H1 (cell line): ENCODE data around the gene NEK3. TPM values are rescaled to one million over a fixed set of nuclear protein-coding genes. Genes with fewer than 3 reads are reported as not detected.

Experiments
- CTCF ChIP-seq, 3 experiments: IDR thresholded peaks; 1 replicate in 2 of 3; 2 replicates in 1 of 3; pipeline versions ENCODE4 v1.5.1 to v1.6.1; 2011; ENCODE audit warnings: low read length in 3 of 3, mild to moderate bottlenecking in 3 of 3, inconsistent platforms in 2 of 3, low read depth in 1 of 3, moderate library complexity in 1 of 3; ENCODE audit not compliant: insufficient read depth in 1 of 3; ENCODE audit errors: control extremely low read depth in 1 of 3
- RNF2 ChIP-seq: fragments of 200-900, 300-1000 bp; sonication (generic); IDR thresholded peaks from 2 replicates; pipeline ENCODE4 v1.7.1; 2016; ENCODE audit warnings: borderline replicate concordance, low read depth, mild to moderate bottlenecking, antibody characterized with exemption, low read length; ENCODE audit not compliant: poor library complexity, severe bottlenecking; ENCODE audit errors: missing control alignments
- SUZ12 ChIP-seq: fragments of 200-600 bp; sonication (generic); IDR thresholded peaks from 2 replicates; pipeline ENCODE4 v1.6.1; 2012; ENCODE audit warnings: mild to moderate bottlenecking, inconsistent platforms, low read length, moderate library complexity, mixed read lengths
- USF2 ChIP-seq: IDR thresholded peaks from 2 replicates; pipeline ENCODE4 v1.6.1; 2011; ENCODE audit warnings: low read length, improper control_type of control experiment
- polyA plus RNA-seq, 7 experiments: library from polyadenylated mRNA; depleted of rRNA in 3 of 7; stranded (reverse) in 5 of 7; unstranded in 2 of 7; fragments of >200 nt in 5 of 7; fragments of 200-250 nt in 2 of 7; gene quantifications; 1 replicate in 5 of 7; 2 replicates in 1 of 7; 4 replicates in 1 of 7; pipeline versions ENCODE4 v1.2.1 to v1.2.3, GENCODE V29; 2011 to 2013; ENCODE audit warnings: missing spikeins in 2 of 7, mixed read lengths in 2 of 7
- total RNA-seq: library from RNA; stranded (reverse); fragmentation: NEBNext Ultra II Directional; extraction: Animal tissue kit (Norgen Biotek cat#: 25700); gene quantifications from 2 replicates; pipeline ENCODE4 v1.2.1, GENCODE V29; 2021

Gene NEK3
- total and polyA plus RNA-seq, 2 of the 8 experiments (the other 6 are each of a cell fraction or from before 2014, with no cell fraction given) = 11.4 to 26.0 TPM

GRCh38 chr13:52161181-52161646 is 1.8 kb upstream of the NEK3 start (continued):
- TF ChIP-seq USF2 (no peak), SUZ12 (no peak), RNF2 (no peak), CTCF (IDR thresholded peaks at IDR 0.05; ENCODE audit: control extremely low read depth in 1 of 3, insufficient read depth in 1 of 3, low read depth in 1 of 3, low read length in 3 of 3) (no peak)
